CD4-positive, alpha-beta T cell treated with Interleukin-4 for 1 hour (primary cell): ENCODE measurements around the gene RXRB.
"Not testable (repeated sequence)": the region's sequence is repeated elsewhere in the genome, so short reads cannot be mapped to it uniquely, and the experiment has no call there.

Experiments
- DNase-seq, 2 donors: peaks; one replicate each; pipeline ENCODE4 v3.0.0-alpha.2; 2020 to 2022

RXRB gene

DNA sequence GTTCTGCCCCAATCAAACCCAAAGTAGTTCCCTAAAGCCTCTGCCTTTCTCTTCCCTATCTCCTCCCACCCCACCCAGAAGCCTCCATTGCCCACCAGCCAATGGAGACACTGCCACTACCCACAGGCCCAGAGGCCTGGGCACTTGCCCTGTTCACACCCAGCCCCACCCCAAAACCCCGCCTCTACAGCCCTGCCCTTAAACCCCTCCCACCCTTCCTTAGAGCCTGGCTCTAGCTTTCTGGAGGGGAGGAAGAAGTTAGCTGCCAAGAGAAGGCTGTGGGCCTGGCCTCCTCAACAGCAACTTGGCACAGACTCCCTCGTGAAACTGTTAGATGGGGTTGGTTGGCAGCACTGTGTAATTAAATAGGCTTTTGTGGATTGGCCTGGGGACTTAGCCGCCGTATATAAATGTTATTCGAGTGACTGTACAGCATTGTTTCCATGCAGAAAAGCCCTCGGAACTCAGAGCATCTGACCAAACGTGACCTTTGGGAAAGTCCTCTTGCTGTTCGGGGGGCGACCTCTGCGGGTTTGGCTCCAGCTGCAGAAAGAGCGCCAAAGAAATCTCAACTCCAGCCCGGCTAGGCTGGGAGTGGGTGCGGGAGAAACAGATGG, 39.6 kb downstream of the RXRB start:
- no peak for DNase-seq

- DNase-seq, result no peak
These were observed 40.4 kb downstream of the RXRB start for GRCh38 chr6:33160096-33160495.

- DNase-seq, result no peak
These were observed 43.5 kb downstream of the RXRB start for GRCh38 chr6:33156964-33157363.

DNA sequence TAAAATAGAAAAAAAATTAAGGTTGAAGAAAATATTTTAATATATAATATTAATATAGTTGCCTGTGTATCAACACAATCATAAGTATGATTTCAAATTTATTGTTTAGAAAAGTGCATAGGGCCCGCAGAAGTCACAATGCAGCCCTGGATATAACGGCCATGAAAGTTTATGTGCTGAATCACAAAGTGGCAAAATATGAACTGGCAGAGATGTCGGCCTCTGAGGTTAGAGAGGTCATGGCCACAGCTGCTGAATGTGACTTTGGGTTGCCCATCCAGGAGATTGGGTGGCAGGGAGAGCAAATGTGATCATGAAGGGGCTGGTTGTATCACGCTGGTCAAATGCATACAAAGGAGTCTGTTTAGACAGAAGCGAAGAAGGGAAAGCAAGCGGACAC, 43.9 kb downstream of the RXRB start:
- no peak for DNase-seq

GRCh38 chr6:33154349-33154748, 46.1 kb downstream of the RXRB start:
- no peak for DNase-seq

DNA sequence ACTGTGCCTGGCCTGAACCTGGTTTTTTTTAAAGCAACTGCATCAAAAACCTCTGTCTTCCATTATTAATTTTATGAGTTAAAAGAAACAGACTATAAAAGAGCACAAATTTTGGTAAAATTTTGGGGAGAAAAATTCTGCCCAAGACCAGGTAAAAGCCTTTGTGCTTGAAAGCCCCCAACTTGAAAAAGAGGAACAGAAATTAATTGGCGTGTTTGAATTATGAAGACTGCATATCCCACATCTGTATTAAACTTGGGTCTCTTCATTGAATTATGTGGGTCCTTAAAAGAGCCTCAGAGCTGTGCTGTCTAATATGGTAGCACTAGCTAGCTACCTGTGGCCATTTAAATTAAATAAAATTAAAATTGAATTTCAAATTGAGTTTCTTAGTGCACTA, 49.4 kb downstream of the RXRB start:
- DNase-seq, result no peak

- DNase-seq, result not testable (repeated sequence)
These were observed 49.9 kb downstream of the RXRB start for GRCh38 chr6:33150560-33150959.

GRCh38 chr6:33147807-33148666, 52.4 kb downstream of the RXRB start:
- DNase-seq, result peak in 1 of 2 donors; percentile 28

GRCh38 chr6:33144373-33144772, 56.1 kb downstream of the RXRB start:
- no peak for DNase-seq
